GM21367 (cell line): ENCODE measurements around the gene BNC2.

ENCODE experiments used
- ATAC-seq: cut with Tn5 transposase; IDR thresholded peaks from one replicate; pipeline ENCODE4 v1.9.1; 2021; ENCODE audit not compliant: unreplicated experiment

The BNC2 gene

DNA sequence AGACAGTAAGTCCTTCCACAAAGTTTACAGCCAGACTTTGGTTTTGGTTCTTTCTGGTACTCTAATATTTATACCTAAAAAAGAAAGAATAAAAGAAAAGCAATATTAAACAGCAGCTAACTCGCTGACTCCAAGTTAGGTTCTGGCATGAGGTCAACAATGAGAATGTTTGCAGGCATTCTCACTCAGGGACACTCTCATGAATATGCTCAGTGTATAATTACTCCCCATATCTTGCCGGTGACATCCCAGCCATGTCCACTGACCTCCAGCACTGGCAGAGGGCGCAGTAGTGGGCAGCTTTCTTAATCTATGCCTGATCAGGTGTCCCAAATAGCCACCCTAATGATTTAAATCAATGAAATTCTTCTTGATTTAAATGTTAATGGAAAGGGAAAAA, 151.5 kb downstream of the BNC2 start:
- no peak for ATAC-seq

DNA sequence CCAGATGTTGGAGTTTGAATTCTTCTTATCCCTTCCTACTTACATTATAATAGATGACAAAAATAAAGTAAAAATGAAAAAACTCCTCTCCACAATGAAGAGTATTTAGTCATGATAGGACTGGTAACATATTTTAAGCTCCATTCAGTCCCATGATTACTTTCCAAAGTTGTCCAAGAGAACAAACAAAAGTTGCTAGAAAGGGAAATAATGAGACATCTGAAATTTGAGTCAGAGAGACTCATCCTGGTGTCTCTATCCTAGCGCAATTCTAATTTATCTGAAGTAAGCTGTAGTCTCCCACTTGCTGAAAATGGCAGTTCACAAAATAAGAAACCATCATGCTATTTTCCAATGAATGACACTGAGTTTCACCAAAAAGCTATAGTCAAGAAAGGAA, 152.2 kb downstream of the BNC2 start:
- ATAC-seq = no peak

DNA sequence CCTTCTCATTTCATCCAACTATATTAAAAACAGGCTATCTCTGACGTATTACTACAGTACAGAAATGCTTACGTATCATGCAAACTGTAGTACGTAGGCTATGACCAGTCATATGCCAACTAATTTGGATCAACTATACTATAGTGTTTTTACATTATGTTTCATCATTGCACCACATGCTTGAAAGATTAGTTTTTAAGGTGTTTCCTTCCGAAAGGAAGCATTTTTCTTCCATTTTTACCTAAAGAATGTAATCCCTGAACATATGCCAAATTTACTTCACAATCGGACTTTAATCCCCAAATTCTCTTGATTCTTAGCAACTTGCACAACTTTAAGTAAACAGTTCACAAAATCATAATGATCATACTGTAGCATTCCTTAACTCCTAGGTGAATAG, 153.9 kb downstream of the BNC2 start:
- ATAC-seq = no peak

DNA sequence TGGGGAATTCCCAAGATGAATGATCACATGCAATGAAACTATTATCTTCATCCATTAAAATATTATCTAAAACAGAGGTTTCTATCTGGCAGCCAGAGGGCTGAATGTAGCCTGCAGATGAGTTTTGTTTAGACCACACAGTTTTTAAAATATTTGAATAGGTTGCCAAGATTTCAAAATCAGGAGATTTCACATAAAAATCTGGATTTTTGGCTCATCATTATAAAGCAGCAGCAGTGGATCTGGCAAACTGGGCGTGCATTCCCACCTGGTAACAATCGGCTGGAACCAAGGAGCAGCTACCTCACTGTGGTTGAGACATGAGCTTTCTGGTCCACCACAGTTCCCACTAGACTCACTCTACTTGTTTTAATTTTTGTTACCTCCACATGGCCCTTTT, 155.1 kb downstream of the BNC2 start:
- ATAC-seq = no peak

DNA sequence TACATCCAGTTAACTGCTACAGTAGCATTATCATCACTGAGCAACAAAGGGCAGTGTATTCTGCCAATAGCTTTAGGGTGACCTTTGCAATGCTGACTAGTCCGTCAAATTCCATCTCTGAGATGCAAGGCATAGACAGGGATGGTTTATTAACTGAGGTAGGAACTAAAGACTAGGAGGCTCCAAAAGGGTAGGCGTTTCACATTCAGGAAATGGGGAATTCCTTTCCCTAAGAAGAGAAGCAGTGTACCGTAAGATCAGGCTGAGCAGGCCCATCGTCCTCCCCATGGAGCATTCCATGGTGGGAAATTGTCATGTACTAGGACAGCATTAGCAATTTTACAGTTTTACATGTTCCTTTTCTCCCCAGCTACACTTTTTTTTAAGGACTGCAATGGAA, 157.7 kb downstream of the BNC2 start:
- ATAC-seq = no peak

DNA sequence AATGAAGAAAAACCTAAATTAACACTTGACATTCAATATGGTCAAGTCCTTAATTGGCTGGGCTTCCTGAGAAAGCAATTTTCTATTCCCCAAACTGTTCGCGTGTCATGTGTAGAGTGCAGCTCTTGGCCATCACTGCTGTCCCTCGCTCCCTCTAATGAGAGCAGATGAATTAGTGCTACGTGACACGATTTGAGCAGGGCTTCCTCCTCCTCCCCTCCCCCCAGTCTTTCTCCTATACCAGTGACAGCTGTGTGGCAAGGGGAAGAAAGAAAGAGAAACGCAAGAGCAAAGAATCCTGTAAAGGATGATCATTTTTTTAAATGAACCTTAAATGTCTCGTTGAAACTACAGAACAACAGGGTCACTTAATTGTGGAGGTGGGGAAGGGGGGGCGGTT, 159.6 kb downstream of the BNC2 start:
- ATAC-seq = no peak

DNA sequence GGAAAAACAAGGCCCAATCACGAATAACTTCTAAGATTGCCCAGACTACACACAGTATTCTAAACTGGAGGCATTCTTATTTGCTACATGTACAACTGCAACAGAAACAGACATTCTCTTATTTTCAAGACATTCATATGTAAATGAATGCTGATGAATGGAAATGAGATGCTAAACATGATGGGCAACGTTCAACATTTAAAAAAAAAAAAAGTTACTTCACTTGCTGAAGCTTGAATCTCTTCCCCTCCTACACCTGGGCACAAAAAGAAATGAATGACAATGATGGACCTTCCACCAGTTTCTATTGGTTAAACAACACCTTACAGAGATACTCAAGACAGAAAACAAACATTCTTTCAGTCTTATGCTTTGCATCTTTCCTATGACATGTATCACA, 160.5 kb downstream of the BNC2 start:
- no peak for ATAC-seq

DNA sequence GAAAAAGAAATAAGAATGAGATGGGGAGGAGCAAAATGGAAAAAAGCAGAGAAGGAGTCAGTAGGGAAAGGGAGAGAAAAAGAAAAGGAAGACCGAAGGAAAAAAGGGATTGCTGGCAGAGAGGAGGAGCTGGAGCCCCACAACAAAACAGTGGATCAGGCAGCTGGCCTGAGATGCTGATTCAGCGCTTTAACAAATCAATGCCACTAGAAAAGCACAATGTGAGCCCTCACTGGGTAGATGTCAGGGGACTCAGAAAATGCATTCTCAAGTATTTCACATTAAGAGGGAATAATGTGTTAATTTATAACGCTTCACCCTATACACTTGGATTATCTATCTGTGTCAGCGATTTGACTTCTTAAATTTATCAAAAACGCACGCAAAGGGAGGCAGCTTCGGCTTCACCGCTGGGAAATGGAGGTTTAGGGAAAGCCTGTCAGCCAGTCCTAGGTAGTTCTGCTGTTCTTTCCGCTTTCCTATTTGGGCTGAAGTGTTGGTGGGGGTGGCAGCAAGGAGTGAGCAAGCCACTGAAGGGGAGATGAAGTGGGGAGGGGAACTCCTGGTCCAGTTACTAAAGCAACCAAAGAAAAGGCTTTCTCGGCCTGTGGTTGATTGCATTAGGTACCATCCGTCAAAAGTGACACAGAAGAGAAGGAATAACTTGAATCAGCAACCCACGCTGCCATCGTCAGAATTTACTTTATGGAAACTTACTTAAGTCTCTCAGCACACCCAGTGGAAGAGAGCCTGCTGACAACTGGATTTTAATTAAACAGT, 161.6 kb downstream of the BNC2 start:
- ATAC-seq = no peak

DNA sequence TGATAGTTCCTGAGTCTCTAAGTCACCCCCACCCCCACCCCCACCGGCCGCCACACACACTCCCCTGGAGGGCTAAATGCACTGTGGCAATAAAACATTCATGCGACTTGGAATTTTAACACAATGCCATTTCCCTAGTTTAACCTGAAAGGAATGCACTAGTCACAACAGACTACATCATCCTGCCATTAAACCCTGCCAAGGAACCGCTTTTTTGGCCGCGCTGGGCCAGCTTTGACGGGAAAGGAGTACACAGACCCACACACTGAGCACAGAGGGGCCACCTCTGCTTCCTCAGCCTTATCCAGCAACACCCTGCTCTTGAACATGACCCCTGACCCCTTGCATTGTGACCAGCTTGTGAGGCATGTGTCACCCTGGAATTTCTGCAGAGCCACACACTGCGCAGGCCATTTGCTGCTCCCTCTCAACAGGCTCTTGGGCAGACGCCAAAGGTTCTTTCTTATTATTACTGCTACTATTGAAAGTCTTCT, 165.3 kb downstream of the BNC2 start:
- no peak for ATAC-seq

DNA sequence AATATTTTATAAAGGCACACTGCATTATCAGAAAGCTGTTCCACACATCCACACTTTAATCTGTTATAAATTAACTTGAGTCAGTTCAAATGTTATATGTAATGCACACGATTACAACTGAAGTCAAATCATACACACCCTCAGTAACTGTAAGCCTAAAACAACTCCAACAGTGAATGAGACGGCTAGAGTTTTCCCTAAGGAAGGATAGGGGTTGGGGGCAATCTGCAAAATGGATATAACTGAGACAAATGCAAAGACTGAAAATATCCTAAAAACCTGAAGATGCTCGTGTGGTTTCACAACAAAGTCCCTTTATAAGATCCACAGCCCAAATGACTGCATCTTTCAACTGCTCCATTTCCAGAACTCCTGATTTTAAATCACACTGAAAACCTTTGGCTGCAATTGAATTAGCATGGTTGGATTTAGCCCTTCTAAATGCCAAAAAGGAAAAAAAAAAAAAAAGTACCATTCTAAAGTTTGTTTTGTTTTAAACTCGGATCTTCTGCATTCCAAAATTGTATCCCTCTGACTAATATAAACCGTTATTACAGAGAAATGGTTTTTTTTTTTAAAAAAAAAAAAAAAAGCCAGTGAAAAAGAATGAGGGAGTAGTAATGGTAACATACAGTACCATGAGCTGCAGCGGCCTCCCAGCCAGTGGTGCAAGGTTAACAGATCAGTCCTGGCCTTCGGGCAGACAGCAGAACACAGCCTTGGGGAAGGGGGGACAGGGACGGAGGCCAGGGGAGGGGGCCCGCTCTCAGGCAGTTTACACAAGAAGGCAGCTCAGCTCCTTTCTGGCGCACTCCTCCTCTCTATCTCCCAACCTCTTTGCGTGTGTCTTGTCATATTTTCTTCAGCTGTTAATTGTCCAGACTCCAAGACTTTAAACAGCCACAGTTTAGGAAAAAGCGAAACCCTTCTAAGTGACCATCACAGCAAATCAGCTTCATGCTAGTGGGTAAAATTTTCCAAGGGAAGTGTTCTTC, 166.1 kb downstream of the BNC2 start:
- no peak for ATAC-seq

DNA sequence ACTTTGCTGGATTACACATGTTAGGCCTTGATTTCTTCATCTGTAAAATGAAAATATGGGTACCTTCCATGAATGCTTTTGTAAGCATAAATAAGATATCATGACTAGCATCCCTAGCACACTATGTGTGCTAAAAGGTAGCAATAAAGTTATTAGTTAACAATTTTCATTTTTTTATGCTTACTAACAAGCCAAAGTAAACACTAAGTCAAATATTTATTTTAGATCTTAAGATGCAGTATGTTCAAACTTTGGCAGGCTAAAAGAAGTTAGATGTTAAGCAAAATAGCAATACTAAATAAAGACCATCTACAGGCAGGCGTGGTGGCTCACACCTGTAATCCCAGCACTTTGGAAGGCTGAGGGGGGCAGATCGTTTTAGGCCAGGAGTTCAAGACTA, 169.1 kb downstream of the BNC2 start:
- ATAC-seq = no peak

DNA sequence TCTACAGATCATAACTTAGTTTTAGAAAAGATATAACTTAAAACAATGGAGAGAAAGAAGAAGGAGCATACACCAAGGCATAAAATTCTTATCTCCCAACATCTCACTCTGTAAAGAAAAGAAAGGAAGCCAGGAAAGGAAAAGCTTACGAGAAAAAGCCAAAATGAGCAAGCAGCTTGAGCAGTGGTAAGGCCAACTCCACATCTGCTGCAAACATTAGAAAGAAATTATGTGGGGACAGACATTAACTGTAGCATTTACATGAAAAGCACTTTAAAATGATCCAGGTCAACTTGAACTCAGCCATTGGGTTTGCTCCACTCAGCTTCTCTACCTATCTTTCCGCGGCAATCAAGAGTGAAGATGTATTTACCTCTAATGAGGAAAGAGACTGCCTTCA, 176.9 kb downstream of the BNC2 start:
- ATAC-seq = no peak

DNA sequence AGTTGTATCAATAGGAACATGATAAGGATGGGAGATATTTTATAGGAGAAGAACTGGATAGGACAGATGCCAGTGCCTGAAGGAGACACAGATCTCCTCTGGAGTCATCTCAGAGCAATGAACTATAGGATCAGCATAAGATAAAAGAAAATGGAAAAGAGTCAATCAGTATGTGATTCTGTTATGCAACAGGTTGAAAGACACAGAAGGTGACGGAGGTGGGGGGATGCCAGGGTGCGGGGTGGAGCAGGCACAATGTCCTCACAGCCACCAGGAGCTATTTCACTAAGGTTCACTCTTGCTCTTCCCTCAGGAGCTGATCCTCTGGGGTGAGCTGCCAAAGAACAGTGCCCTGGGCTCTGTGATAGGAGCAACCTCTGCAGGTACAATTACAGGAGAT, 179.8 kb downstream of the BNC2 start:
- ATAC-seq = no peak

DNA sequence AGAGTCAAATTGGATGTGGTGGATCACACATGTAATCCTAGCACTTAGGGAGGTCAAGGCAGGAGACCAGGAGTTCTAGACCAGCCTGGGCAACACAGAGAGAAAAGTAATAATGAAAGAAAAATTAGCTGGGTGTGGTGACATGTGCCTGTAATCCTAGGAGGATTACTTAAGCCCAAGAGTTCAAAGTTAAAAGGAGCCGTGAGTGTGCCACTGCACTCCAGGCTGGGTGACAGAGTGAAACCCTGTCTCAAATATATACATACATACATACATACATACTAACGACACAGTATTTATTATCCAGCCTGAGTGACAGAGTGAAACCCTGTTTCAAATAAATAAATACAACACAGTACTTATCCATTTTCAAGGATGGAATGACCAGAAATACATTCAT, 180.3 kb downstream of the BNC2 start:
- no peak for ATAC-seq

DNA sequence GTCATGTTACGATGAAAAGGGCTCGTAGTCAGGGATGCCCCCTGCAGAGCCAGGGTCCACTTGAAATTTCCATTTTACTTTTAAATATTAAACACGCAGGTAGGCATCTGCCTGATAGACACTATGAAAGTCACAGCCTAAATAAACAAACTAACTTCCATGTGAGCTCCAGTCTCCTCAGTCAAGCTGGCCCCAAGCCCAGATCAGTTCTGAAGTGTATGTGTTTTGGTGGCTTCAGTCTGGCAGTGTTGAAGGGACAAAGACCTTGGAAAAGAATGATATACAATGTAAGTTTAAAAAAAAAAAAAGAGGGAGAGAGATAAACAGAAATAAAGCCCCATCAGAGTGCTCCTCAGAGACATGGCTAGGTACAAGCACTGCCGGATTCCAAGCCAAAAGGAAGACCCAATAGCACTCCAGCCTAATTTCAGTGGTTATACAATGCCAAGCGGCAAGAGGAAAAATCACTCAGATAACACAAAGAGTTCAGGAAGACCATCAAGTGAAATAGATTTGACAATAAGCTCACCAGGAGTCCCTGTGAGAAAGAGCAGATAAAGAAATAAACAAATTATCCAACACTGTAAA, 181.0 kb downstream of the BNC2 start:
- ATAC-seq = no peak

DNA sequence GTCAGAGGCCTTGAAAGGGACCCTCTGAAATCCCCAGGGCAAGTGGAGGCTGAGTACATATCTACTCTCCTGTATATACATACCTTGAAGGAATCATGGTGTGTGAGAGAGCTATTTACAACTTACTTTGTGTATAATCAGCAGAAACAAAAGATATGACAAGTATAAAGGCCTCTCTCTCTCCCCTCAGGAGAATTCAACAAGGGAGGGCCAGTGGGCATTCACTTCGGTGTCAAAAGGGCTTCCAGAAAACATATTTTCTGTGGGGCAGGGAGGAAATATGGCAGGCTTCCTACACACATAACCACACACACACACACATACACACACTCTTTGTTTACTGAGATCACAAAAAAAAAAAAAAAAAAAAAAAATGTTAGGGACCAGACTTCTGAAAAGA, 181.7 kb downstream of the BNC2 start:
- ATAC-seq = no peak

DNA sequence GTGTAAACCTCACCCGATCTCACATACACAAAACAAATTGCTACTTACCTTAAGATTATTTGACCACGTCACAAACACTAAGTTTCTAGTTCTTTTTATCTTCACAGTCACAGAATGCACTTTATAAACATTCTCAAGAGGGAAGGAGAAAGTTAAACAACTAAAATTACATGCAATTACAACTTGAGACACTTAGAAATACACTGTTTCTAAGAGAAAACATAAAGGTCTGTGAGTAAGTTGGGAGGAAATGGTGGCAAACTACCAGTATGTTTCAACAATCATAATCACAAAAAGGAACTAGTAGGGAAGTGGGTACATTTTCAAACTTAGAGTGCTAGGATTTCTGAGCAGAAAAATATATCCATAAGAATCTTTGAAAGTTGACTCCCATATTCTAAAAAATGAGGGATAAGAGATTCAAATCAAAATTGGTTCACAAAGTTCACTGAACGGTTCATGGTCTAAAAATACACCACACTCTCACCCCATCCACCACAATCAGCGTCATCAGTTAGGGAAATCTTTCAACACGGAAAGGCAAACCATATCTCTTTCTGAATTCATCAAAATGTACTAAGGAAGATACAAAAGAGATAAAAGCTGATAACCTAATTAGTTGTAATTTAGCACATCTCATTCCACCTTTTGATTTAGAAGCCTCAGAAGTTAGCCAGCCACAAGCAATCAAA, 182.6 kb downstream of the BNC2 start:
- ATAC-seq = no peak

DNA sequence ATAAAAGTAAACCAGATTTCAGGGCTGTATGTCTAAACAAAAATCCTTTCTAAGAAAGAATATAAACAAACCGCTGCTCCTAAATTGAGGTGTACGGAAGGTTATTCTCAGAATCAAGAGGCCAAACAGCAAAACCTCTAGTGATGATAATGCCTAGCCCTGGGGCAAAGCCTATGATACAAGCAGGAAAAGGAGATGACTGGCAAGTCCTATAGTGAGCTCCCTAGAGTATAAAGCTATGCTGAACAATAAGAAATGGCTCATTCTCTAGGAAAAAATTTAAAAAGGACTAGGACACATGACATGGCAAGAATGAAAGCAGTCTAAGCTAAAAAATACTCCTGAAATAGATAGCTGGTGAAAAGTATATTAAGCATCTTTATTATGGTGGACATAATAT, 187.1 kb downstream of the BNC2 start:
- ATAC-seq = no peak

DNA sequence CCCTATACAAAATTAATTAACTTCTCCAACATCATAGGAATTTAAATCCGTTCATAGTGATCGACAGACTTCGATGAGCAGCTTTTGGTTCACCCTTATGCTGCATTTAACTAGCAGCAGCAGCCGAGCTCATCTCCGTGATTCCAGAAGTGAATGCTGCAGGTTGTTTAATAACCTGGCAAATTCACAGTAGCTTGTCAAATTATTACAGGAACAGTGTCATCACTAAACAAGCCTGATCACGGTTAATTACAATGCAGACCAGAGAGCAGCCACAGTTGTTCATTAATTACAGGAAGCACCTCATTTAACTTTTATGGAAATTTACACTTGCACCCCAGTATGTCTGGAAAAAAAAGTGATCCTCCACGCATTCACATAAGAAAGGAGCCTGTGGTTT, 188.2 kb downstream of the BNC2 start:
- no peak for ATAC-seq

DNA sequence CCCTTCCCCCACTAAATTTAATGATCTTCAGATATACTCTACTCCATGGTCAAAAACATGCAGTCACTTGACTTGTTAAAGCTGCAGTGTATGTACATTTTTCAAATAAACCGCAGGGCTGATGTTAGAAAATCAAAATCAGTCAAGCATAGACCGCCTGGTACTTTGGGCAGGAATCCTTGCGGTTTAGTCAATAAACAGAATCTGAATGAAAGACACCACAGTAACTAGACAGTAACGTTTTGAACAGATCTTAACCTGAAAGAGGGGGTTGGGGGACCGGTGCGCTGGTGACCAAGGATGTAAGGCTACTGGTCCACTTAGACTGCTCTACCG, 188.8 kb downstream of the BNC2 start:
- ATAC-seq = no peak

DNA sequence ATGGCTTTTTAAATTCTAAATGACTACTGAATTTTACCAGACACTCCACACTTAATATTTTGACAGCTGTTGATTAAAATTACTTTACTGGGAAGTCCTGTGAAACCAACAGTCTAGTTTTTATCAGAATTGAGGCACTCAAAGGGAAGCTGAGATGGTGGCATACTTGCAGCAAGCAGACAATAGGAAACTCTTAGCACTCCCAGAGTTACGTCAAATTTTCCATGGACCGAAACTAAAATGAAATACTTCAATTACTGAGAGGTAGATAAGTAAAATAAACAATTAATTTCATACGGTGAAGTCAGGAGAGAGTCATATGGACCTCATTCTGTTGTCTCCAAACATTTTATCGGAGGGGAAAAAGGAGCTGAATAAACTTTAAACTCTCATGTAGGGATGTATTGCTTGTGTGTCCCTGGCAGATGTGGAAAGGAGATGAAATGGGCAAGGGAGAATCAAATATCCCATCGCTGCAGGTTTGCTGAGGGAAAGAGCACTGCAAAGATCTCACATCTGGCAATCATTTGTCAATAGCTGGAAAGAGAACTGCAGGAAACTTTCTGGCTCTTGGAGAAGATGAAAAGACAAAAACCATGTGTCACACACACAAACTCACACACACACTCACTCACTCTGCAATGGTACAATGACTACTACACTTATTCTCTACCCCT, 189.4 kb downstream of the BNC2 start:
- no peak for ATAC-seq
